ENCODE results near the gene DLG2.

GRCh38 chr11:83693306-83693992 is 1933.7 kb downstream of the DLG2 start:
- TF ChIP-seq CTCF (IDR thresholded peaks at IDR 0.05 in 4 of 5, conservative IDR thresholded peaks at IDR 0.05 in 1 of 5) (no peak), POLR2A (IDR thresholded peaks at IDR 0.05) (no peak)
